HepG2 (cell line): Measurements from ENCODE around the gene TFPI. TPM values are rescaled to one million over a fixed set of nuclear protein-coding genes. Genes with fewer than 3 reads are reported as not detected.

ENCODE experiments used
- BORCS8-MEF2B ChIP-seq: sonication (generic); formaldehyde crosslinking; IDR thresholded peaks from 2 replicates; pipeline ENCODE4 v1.8.0; 2022; ENCODE audit warnings: mild to moderate bottlenecking, missing genetic modification reagents
- CCDC6 ChIP-seq: sonication (generic); formaldehyde crosslinking; IDR thresholded peaks from 2 replicates; pipeline ENCODE4 v1.8.1; 2022; ENCODE audit warnings: mild to moderate bottlenecking, missing genetic modification reagents, moderate library complexity
- FOXA3 ChIP-seq: IDR thresholded peaks from 2 replicates; pipeline ENCODE4 v1.6.1; 2016; ENCODE audit warnings: missing genetic modification reagents, missing compliant biosample characterization
- NAIF1 ChIP-seq: sonication (generic); formaldehyde crosslinking; IDR thresholded peaks from 2 replicates; pipeline ENCODE4 v1.5.0; 2020; ENCODE audit warnings: mild to moderate bottlenecking, missing genetic modification reagents, borderline replicate concordance
- NFATC3 ChIP-seq: sonication (generic); formaldehyde crosslinking; IDR thresholded peaks from 2 replicates; pipeline ENCODE4 v1.5.1; 2020; ENCODE audit warnings: mild to moderate bottlenecking, missing genetic modification reagents
- NFKB2 ChIP-seq: sonication (generic); formaldehyde crosslinking; IDR thresholded peaks from 2 replicates; pipeline ENCODE4 v1.4.0; 2020; ENCODE audit warnings: missing genetic modification reagents, borderline replicate concordance
- NR3C1 ChIP-seq: sonication (generic); formaldehyde crosslinking; IDR thresholded peaks from 2 replicates; pipeline ENCODE4 v1.4.0; 2020; ENCODE audit warnings: missing genetic modification reagents
- PHB2 ChIP-seq: fragments of 450-650 bp; IDR thresholded peaks from 2 replicates; pipeline ENCODE4 v1.6.1; 2018; ENCODE audit not compliant: partially characterized antibody
- POGZ ChIP-seq: sonication (generic); formaldehyde crosslinking; IDR thresholded peaks from 2 replicates; pipeline ENCODE4 v1.4.0; 2020; ENCODE audit warnings: mild to moderate bottlenecking, missing genetic modification reagents
- SALL2 ChIP-seq: sonication (generic); formaldehyde crosslinking; IDR thresholded peaks from 2 replicates; pipeline ENCODE4 v1.8.1; 2023; ENCODE audit warnings: mild to moderate bottlenecking, missing genetic modification reagents, inconsistent platforms
- SP2 ChIP-seq: sonication (generic); formaldehyde crosslinking; IDR thresholded peaks from 2 replicates; pipeline ENCODE4 v1.5.1; 2020; ENCODE audit warnings: mild to moderate bottlenecking, missing genetic modification reagents
- TCF7 ChIP-seq: sonication (generic); IDR thresholded peaks from 2 replicates; pipeline ENCODE4 v1.6.1; 2016; ENCODE audit warnings: antibody characterized with exemption, low read depth
- ZFP36 ChIP-seq: fragments of 150-350 bp; IDR thresholded peaks from 2 replicates; pipeline ENCODE4 v1.6.1; 2018; ENCODE audit warnings: borderline replicate concordance, low read length, low read depth; ENCODE audit not compliant: partially characterized antibody
- ZFYVE20 ChIP-seq: sonication (generic); formaldehyde crosslinking; IDR thresholded peaks from 2 replicates; pipeline ENCODE4 v1.8.0; 2023; ENCODE audit warnings: low read depth, mild to moderate bottlenecking, moderate library complexity, missing genetic modification reagents, borderline replicate concordance
- ZNF180 ChIP-seq: sonication (generic); formaldehyde crosslinking; IDR thresholded peaks from 2 replicates; pipeline ENCODE4 v1.4.0; 2020; ENCODE audit warnings: low read depth, missing genetic modification reagents, borderline replicate concordance
- ZNF75D ChIP-seq: sonication (generic); formaldehyde crosslinking; IDR thresholded peaks from 2 replicates; pipeline ENCODE4 v1.8.1; 2023; ENCODE audit warnings: missing genetic modification reagents, mild to moderate bottlenecking, borderline replicate concordance
- polyA plus RNA-seq, 8 experiments: library from polyadenylated mRNA; depleted of rRNA in 3 of 8; stranded (reverse) in 7 of 8; unstranded in 1 of 8; fragments of >200 nt; fragmentation: Illumina TruSeq in 4 of 8; extraction: Trizol in 4 of 8; gene quantifications; 2 replicates each; pipeline versions ENCODE4 v1.2.1 to v1.2.3, GENCODE V29; 2011 to 2016; ENCODE audit warnings: low read depth in 4 of 8, missing spikeins in 1 of 8, mixed read lengths in 1 of 8; ENCODE audit not compliant: insufficient read depth in 1 of 8
- total RNA-seq, 5 experiments: library from RNA; depleted of rRNA; stranded (reverse); fragments of >200 nt; fragmentation: Illumina TruSeq; extraction: Trizol; gene quantifications; 2 replicates each; pipeline ENCODE4 v1.2.3, GENCODE V29; 2016; ENCODE audit warnings: low read depth in 1 of 5
- TF ChIP-seq, protein P1 (sequence below): sonication (generic); formaldehyde crosslinking; IDR thresholded peaks from 2 replicates; pipeline ENCODE4 v1.9.0; 2021; ENCODE audit warnings: missing genetic modification reagents, borderline replicate concordance
- TF ChIP-seq, protein P2 (sequence below): sonication (generic); formaldehyde crosslinking; IDR thresholded peaks from 2 replicates; pipeline ENCODE4 v1.4.0; 2020; ENCODE audit warnings: missing genetic modification reagents
- TF ChIP-seq, protein P3 (sequence below): sonication (generic); formaldehyde crosslinking; IDR thresholded peaks from 2 replicates; pipeline ENCODE4 v1.8.1; 2023; ENCODE audit warnings: mild to moderate bottlenecking, inconsistent platforms, moderate library complexity, missing genetic modification reagents, borderline replicate concordance
- TF ChIP-seq, protein P4 (sequence below): sonication (generic); formaldehyde crosslinking; IDR thresholded peaks from 2 replicates; pipeline ENCODE4 v1.5.0; 2020; ENCODE audit warnings: mild to moderate bottlenecking, missing genetic modification reagents

Gene TFPI
- total and polyA plus RNA-seq, 2 of the 13 experiments (the other 11 are each of a cell fraction or from before 2014, with no cell fraction given): 301 to 436 TPM

DNA sequence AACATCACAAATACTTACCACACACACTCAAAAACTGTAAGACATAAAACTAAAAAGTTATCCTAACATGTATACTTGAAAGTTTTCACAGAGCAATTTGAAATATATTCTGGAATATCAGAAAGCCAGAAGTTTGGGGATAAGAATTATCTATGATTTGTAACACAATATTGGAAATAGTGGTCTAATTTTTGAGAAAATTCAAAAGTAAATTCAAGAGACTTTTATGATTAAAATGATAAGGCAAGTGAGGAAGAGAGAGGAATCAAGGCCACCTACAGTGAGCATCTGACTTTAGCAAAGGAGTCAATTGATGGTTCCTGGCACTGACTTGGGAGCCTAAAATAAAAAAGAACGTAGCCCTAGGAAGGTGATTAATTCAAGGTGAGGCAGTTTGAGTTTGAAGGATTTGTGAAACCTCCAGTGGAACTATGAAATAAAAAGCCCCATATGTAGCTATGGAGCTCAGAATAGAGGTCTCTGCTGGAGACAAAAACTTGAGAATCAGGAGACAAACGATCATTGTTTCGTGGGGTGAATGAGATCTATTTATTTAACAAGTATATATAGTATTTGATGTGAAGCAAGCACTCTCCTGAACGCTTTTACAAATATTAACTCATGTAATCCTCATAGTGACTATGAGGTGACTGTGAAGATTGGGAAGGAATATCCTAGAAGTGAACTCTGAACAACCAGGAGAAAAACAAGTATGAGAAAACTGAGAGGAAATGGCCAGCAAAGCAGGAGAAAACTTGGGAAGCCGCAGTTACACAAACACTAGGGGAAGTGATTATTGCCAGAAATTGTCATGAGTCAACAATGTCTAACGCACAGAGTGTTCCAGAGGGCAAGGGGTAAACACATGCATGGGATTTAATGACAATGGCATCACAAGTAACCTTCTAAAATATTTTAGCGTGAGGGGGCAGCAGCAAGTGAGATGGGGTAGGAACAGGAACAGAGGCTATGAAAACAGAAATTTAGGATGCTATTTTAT is 12.8 kb downstream of the TFPI start (continued):
- TF ChIP-seq, protein P1, sequence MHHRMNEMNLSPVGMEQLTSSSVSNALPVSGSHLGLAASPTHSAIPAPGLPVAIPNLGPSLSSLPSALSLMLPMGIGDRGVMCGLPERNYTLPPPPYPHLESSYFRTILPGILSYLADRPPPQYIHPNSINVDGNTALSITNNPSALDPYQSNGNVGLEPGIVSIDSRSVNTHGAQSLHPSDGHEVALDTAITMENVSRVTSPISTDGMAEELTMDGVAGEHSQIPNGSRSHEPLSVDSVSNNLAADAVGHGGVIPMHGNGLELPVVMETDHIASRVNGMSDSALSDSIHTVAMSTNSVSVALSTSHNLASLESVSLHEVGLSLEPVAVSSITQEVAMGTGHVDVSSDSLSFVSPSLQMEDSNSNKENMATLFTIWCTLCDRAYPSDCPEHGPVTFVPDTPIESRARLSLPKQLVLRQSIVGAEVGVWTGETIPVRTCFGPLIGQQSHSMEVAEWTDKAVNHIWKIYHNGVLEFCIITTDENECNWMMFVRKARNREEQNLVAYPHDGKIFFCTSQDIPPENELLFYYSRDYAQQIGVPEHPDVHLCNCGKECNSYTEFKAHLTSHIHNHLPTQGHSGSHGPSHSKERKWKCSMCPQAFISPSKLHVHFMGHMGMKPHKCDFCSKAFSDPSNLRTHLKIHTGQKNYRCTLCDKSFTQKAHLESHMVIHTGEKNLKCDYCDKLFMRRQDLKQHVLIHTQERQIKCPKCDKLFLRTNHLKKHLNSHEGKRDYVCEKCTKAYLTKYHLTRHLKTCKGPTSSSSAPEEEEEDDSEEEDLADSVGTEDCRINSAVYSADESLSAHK (CRISPR knock-in tag): no peak
- TF ChIP-seq, protein P2, sequence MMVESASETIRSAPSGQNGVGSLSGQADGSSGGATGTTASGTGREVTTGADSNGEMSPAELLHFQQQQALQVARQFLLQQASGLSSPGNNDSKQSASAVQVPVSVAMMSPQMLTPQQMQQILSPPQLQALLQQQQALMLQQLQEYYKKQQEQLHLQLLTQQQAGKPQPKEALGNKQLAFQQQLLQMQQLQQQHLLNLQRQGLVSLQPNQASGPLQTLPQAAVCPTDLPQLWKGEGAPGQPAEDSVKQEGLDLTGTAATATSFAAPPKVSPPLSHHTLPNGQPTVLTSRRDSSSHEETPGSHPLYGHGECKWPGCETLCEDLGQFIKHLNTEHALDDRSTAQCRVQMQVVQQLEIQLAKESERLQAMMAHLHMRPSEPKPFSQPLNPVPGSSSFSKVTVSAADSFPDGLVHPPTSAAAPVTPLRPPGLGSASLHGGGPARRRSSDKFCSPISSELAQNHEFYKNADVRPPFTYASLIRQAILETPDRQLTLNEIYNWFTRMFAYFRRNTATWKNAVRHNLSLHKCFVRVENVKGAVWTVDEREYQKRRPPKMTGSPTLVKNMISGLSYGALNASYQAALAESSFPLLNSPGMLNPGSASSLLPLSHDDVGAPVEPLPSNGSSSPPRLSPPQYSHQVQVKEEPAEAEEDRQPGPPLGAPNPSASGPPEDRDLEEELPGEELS (CRISPR knock-in tag): peak; percentile 100
- TF ChIP-seq NFATC3 (0 out of 2 replicates have a peak, but pooled peaks have one; percentile 72), NFKB2 (no peak), POGZ (peak; percentile 90), SALL2 (CRISPR knock-in tag) (0 out of 2 replicates have a peak, but pooled peaks have one; percentile 51), CCDC6 (peak; percentile 73; the same call in 1 of the 2 replicates), SP2 (CRISPR knock-in tag) (no peak), NAIF1 (CRISPR knock-in tag) (0 out of 2 replicates have a peak, but pooled peaks have one; percentile 54), ZFP36 (no peak), PHB2 (no peak), TCF7 (peak; percentile 91), ZNF75D (no peak), FOXA3 (CRISPR knock-in tag) (peak; percentile 99), BORCS8-MEF2B (peak; percentile 55; the same call in 1 of the 2 replicates), NR3C1 (CRISPR knock-in tag) (no peak), ZNF180 (no peak), ZFYVE20 (CRISPR knock-in tag) (no peak)
- TF ChIP-seq, protein P3, sequence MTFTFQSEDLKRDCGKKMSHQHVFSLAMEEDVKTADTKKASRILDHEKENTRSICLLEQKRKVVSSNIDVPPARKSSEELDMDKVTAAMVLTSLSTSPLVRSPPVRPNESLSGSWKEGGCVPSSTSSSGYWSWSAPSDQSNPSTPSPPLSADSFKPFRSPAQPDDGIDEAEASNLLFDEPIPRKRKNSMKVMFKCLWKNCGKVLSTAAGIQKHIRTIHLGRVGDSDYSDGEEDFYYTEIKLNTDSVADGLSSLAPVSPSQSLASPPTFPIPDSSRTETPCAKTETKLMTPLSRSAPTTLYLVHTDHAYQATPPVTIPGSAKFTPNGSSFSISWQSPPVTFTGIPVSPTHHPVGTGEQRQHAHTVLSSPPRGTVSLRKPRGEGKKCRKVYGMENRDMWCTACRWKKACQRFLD (CRISPR knock-in tag): peak; percentile 54; the same call in 1 of the 2 replicates
- TF ChIP-seq, protein P4, sequence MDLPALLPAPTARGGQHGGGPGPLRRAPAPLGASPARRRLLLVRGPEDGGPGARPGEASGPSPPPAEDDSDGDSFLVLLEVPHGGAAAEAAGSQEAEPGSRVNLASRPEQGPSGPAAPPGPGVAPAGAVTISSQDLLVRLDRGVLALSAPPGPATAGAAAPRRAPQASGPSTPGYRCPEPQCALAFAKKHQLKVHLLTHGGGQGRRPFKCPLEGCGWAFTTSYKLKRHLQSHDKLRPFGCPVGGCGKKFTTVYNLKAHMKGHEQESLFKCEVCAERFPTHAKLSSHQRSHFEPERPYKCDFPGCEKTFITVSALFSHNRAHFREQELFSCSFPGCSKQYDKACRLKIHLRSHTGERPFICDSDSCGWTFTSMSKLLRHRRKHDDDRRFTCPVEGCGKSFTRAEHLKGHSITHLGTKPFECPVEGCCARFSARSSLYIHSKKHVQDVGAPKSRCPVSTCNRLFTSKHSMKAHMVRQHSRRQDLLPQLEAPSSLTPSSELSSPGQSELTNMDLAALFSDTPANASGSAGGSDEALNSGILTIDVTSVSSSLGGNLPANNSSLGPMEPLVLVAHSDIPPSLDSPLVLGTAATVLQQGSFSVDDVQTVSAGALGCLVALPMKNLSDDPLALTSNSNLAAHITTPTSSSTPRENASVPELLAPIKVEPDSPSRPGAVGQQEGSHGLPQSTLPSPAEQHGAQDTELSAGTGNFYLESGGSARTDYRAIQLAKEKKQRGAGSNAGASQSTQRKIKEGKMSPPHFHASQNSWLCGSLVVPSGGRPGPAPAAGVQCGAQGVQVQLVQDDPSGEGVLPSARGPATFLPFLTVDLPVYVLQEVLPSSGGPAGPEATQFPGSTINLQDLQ (CRISPR knock-in tag): no peak; the same call in 1 of the 2 replicates
